ENCODE data around the gene TPPP.
"Not testable (repeated sequence)": the region's sequence is repeated elsewhere in the genome, so short reads cannot be mapped to it uniquely, and the experiment has no call there.

Gene TPPP

DNA sequence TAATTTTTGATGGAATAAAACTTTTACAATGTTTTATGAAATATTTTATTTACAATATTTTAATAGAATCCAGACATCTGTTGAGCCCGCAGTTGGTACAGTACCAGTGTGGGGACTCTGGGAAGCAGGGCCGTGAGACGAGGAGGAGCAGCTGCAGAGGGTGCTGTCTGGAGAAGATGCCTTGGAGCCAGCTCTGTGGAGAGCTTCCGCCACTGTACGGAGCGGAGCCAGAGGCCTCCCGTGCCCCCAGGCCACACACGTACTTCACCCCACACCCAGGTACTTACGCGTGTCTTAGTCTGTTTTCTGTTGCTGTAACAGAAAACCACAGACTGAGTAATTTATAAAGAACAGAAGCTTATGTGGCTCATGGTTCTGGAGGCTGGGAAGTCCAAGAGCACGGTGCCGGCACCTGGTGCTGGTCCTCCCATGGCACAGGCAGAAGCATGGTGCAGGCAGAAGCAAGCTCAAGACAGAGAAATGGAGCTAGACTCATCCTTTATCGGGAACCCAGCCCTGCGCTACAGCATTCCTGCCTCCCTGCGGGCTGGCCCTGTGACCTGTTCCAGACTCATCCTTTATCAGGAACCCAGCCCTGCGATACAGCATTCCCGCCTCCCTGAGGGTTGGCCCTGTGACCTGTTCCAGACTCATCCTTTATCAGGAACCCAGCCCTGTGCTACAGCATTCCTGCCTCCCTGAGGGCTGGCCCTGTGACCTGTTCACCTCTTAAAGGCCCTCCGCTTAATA lies 57.7 kb downstream of the TPPP start:
- Histone ChIP-seq H3K4me3 (ENCODE audit: low read depth, low read length) (no peak overlapping the region), H3K27me3 (no peaks in the 10 kb centered on the region), H3K9me3 (no peaks in the 10 kb centered on the region), H3K4me1 (no peaks in the 10 kb centered on the region), H3K36me3 (peaks cover 33% of the 10 kb centered on the region)
- no peak for TF ChIP-seq CTCF (IDR thresholded peaks at IDR 0.05; ENCODE audit: low read depth, low read length)
- DNase-seq: no peak

DNA sequence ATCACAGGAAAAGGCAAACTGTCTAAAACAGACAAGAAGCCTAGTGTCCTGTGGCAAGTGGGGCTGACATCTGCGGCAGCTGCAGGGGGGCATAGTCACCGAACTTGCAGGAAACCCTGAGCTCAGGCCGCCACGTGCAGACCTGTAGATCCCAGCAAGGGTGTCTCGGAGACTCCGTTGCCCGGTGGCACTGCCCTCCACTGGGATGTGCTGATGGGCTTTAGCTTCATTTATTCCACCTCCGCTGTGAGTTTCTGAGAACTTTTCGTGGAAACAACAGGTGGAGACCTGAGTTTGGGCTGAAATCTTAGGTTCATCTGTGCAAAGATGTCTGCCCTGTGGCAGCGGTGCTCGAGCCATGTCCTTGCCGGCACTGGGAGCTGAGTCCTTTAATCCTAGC lies 59.0 kb downstream of the TPPP start:
- DNase-seq: no peak
- no peak for TF ChIP-seq CTCF (IDR thresholded peaks at IDR 0.05; ENCODE audit: low read depth, low read length)
- Histone ChIP-seq H3K36me3 (peaks cover 24% of the 10 kb centered on the region; the same call in 1 of the 2 replicates), H3K9me3 (no peaks in the 10 kb centered on the region), H3K4me3 (ENCODE audit: low read depth, low read length) (no peak overlapping the region), H3K27me3 (no peaks in the 10 kb centered on the region), H3K4me1 (no peaks in the 10 kb centered on the region)

GRCh38 chr5:633501-633955 lies 59.6 kb downstream of the TPPP start:
- no peaks in the 10 kb centered on the region for H3K9me3 ChIP-seq
- H3K36me3 ChIP-seq: peaks cover 20% of the 10 kb centered on the region; the same call in 1 of the 2 replicates
- TF ChIP-seq CTCF (IDR thresholded peaks at IDR 0.05; ENCODE audit: low read depth, low read length): no peak
- H3K4me3 ChIP-seq (ENCODE audit: low read depth, low read length): no peak overlapping the region
- DNase-seq: no peak
- no peaks in the 10 kb centered on the region for H3K27me3 ChIP-seq
- H3K4me1 ChIP-seq: no peaks in the 10 kb centered on the region

GRCh38 chr5:628351-629205 lies 64.6 kb downstream of the TPPP start:
- H3K27me3 ChIP-seq; H3K9me3 ChIP-seq; H3K4me1 ChIP-seq; H3K4me3 ChIP-seq (ENCODE audit: low read depth, low read length): not testable (repeated sequence)
- DNase-seq: peak; percentile 8
- H3K36me3 ChIP-seq: peaks cover 19% of the 10 kb centered on the region

DNA sequence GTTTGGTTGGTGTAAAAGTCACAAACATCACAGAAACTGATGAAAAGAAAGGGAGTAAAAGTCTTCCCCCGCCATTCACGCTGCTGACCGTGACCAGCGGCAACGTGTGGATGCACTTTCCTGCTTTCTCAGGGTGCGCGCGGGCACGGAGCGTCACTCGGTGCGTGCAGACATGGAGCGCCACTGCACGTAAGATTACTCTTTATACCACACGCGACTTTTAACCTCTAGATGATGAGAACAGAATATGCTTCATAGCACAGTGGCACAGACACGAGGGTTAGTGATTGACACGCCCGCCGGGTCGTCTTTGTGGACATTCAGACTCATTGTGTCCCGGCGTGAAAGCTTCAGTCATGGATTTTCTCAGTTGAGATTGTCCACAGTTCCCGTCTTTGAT lies 65.3 kb downstream of the TPPP start:
- peak; percentile 1 for DNase-seq
- no peaks in the 10 kb centered on the region for H3K4me1 ChIP-seq
- H3K27me3 ChIP-seq: no peaks in the 10 kb centered on the region
- TF ChIP-seq CTCF (IDR thresholded peaks at IDR 0.05; ENCODE audit: low read depth, low read length): no peak
- H3K36me3 ChIP-seq: peaks cover 19% of the 10 kb centered on the region
- H3K9me3 ChIP-seq: no peaks in the 10 kb centered on the region
- no peak overlapping the region for H3K4me3 ChIP-seq (ENCODE audit: low read depth, low read length)

- H3K4me3 ChIP-seq (ENCODE audit: low read depth, low read length): no peak overlapping the region
- H3K36me3 ChIP-seq: peaks cover 24% of the 10 kb centered on the region
- no peak for DNase-seq
- no peaks in the 10 kb centered on the region for H3K9me3 ChIP-seq
- no peak for TF ChIP-seq CTCF (IDR thresholded peaks at IDR 0.05; ENCODE audit: low read depth, low read length)
- no peaks in the 10 kb centered on the region for H3K4me1 ChIP-seq
- H3K27me3 ChIP-seq: no peaks in the 10 kb centered on the region
Measured at GRCh38 chr5:626850-627249, 66.3 kb downstream of the TPPP start.

Measured in BE2C (cell line).